Activated CD8-positive, alpha-beta memory T cell treated with anti-CD3 and anti-CD28 coated beads for 36 hours (primary cell): ENCODE results near the gene DAPK2. TPM values are rescaled to one million over a fixed set of nuclear protein-coding genes. Genes with fewer than 3 reads are reported as not detected.

Source experiments
- CTCF ChIA-PET: fragments of 350-600 bp; sonication (Branson Sonifier 250); formaldehyde crosslinking; loops from one replicate; lab custom pipeline; 2021; ENCODE audit warnings: antibody characterized with exemption; lab: Charles Lee
- POLR2A ChIA-PET: fragments of 350-600 bp; sonication (Branson Sonifier 250); formaldehyde crosslinking; loops from one replicate; lab custom pipeline; 2021; ENCODE audit warnings: antibody characterized with exemption; lab: Charles Lee
- total RNA-seq, 2 experiments: library from RNA; stranded (reverse); gene quantifications; one replicate each; pipeline ENCODE4 v1.2.3, GENCODE V29; 2021

DAPK2 gene
- total RNA-seq, 2 experiments from 2014 or later: 2.6 to 3.3 TPM

- POLR2A ChIA-PET: interaction anchor here (0.6 to 2.8 kb wide), 5 partner anchors 20 to 1098 kb away, joined by 3 to 16 read pairs (median 5); partner anchors contain the start of gene DAPK2
- CTCF ChIA-PET: interaction anchor here (0.6 to 2.3 kb wide), 10 partner anchors 20 to 629 kb away, joined by 3 to 13 read pairs (median 4); no protein-coding TSS in a partner anchor
These were observed 36.5 kb downstream of the DAPK2 start for GRCh38 chr15:64009798-64010261.

- POLR2A ChIA-PET: interaction anchor here (0.6 to 2.8 kb wide), 3 partner anchors 38 to 1099 kb away, joined by 3 to 16 read pairs (median 3); no protein-coding TSS in a partner anchor
These were observed 37.0 kb downstream of the DAPK2 start for GRCh38 chr15:64009241-64009640.

GRCh38 chr15:64008177-64008576 lies 38.1 kb downstream of the DAPK2 start:
- ChIA-PET POLR2A (interaction anchor here (2.8 kb wide), 1 partner anchor 37 kb away, joined by 16 read pairs; no protein-coding TSS in a partner anchor), CTCF (interaction anchor here (1.5 kb wide), 1 partner anchor 63 kb away, joined by 5 read pairs; no protein-coding TSS in a partner anchor)

More at GRCh38 chr15:64009241-64009640, 37.0 kb downstream of the DAPK2 start:
- CTCF ChIA-PET: interaction anchor here (0.6 to 2.3 kb wide), 9 partner anchors 22 to 629 kb away, joined by 3 to 13 read pairs (median 4); no protein-coding TSS in a partner anchor

DNA sequence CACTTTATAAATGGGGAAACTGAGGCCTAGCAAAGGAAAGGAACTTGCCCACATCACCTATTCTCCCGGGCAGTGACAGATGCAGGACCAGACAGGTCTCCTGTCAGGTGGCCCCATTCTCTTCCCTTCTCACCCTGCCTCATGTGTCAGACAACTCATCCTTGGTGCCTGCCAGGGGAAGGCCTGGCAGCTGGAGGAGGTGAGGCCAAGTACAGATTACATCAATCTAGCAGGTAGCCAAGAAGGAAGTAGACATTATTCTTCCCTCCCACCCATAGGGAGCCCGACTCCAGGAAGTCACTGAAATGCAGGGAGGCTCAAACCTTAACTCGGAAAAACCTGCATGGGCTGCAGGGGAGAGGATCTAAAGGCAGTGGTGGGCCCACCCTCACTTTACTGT lies 39.6 kb downstream of the DAPK2 start:
- POLR2A ChIA-PET: no interaction called here
- CTCF ChIA-PET: no interaction called here

GRCh38 chr15:64004587-64004986 lies 41.7 kb downstream of the DAPK2 start:
- ChIA-PET CTCF (interaction anchor here (1.1 kb wide), 1 partner anchor 42 kb away, joined by 4 read pairs; the partner anchor contains the start of gene DAPK2), POLR2A (no interaction called here)

- CTCF ChIA-PET: interaction anchor here (1.1 kb wide), 1 partner anchor 43 kb away, joined by 4 read pairs; the partner anchor contains the start of gene DAPK2
- POLR2A ChIA-PET: no interaction called here
These were observed 42.2 kb downstream of the DAPK2 start for GRCh38 chr15:64004056-64004455.

- POLR2A ChIA-PET: no interaction called here
- CTCF ChIA-PET: no interaction called here
These were observed 43.1 kb downstream of the DAPK2 start for GRCh38 chr15:64003182-64003581.

- CTCF ChIA-PET: interaction anchor here (0.9 kb wide), 1 partner anchor 56 kb away, joined by 3 read pairs; no protein-coding TSS in a partner anchor
- POLR2A ChIA-PET: interaction anchor here (0.6 kb wide), 1 partner anchor 68 kb away, joined by 6 read pairs; no protein-coding TSS in a partner anchor
These were observed 45.1 kb downstream of the DAPK2 start for GRCh38 chr15:64001148-64001547.

GRCh38 chr15:64000183-64000951 lies 45.9 kb downstream of the DAPK2 start:
- POLR2A ChIA-PET: interaction anchor here (0.6 kb wide), 1 partner anchor 67 kb away, joined by 6 read pairs; no protein-coding TSS in a partner anchor

DNA sequence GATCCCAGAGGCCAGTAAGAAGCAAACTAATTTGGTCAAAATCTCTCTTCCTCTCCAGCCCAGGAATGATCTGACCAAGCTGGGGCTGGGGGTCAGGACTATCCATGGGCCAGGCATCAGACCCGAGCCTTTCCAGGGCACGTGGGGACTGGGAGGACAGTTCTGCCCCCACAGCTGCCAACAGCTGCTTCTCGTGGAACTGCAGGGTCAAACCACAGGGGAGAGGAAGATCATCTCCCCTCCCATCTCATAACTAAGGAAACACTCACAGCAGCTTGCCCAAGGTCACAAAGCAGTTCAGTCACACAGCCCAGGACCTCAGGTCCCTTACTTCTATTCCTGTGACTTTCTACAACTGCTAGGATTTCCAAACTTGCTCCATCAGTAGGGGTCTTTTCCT lies 47.1 kb downstream of the DAPK2 start:
- CTCF ChIA-PET: interaction anchor here (0.8 kb wide), 1 partner anchor 356 kb away, joined by 3 read pairs; no protein-coding TSS in a partner anchor

More at GRCh38 chr15:64000183-64000951, 45.9 kb downstream of the DAPK2 start:
- CTCF ChIA-PET: interaction anchor here (0.8 kb wide), 1 partner anchor 357 kb away, joined by 3 read pairs; no protein-coding TSS in a partner anchor

DNA sequence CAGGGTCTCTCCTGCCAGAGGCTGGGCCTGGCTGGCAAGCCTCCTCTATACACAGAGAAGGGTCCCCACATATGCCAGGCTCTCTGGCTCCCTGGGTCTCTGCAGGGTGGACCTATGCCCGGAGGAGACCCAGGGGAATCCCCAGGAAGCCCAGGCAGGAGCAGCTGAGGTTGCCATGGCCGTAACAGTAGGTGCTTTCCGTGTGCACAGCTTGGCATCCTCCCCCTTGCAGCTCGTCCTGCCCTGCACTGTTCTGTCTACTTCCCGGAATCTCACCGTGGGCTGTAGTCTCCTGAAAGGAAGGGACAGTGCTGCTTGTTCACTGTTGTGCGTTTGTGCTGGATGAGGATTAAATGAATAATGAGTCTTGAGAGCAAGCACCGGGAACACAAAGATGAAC lies 47.8 kb downstream of the DAPK2 start:
- POLR2A ChIA-PET: no interaction called here

More for the DNA sequence above, 47.1 kb downstream of the DAPK2 start:
- POLR2A ChIA-PET: interaction anchor here (0.5 kb wide), 1 partner anchor 39 kb away, joined by 3 read pairs; no protein-coding TSS in a partner anchor

DNA sequence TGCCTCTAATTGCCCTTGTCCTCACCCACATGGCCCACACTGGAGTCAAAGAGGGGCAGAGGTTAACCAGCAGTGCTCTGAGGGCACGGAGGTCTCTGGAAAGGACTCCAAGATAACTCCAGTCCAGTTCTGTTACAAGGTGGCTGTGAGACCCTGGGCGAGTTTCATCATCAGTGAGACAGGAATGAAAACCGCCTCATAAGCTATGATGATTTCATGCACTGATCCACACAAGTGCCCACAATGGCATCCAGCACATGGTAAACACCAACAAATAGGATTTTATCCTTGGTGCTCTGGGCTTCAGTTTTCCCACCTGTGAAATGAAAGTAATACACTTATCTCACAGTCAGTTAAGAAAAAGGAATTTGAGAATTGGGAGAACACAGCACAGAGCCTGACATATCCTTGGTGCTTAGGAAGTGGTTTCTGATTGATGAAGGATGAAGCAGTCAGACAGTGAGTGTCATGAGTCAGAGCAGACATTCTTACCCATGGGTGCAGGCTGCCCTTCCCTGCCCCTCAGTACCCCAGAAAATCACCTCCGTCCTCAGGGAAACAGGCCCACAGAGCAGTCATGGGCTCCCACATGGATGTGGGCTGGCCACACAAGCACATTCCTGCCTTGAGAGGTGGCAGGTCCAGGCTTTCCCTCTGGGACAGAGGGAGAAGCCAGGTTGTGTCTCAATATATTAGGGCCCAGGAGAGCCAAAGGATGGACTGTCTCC lies 48.4 kb downstream of the DAPK2 start:
- POLR2A ChIA-PET: no interaction called here
- CTCF ChIA-PET: no interaction called here

More for the DNA sequence above, 47.8 kb downstream of the DAPK2 start:
- CTCF ChIA-PET: no interaction called here

DNA sequence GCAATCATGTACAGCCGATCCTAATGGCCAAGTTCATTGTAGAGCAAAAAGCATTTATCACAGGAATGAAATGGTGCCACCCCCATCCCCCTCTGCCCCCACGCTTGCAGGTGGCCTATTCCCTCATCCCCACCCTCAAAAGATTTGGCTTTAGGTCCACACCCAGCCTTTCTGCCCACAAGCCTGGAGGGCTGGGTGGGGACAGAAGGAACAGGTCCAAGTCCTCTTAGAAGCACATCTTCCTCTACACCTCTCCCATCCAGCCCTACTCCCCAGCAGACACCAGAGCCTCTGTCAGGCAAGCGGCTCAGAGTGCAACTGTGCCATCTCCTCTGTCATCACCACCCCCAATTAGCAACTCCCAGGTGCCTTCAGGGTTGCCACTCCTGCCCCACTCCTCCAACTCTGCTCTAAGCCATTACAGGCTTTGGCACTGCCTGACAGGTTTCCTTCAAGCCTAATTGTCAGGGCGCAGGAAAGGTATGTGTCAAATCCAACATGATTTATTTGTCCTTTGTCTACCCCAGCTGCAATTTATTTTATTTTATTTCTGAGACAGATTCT lies 49.4 kb downstream of the DAPK2 start:
- CTCF ChIA-PET: no interaction called here
- POLR2A ChIA-PET: no interaction called here

DNA sequence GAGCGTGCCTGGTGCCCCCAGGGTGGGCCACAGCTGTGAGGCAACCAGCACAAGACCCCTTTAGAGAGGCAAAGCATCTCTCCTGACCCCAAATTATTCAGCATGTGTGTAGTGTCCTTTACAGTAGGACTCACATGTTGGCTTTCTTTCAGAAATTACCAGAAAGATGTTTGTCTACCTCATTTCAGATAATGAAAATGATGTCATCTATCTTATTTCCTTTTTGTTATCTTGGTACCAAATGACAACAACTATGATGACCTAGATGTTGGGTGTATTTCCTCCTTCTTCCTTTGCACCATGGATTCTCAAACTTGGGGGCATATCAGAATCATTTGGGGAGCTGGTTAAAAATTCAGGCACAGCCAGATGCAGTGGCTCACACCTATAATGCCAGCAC lies 50.5 kb downstream of the DAPK2 start:
- CTCF ChIA-PET: no interaction called here
- POLR2A ChIA-PET: no interaction called here

DNA sequence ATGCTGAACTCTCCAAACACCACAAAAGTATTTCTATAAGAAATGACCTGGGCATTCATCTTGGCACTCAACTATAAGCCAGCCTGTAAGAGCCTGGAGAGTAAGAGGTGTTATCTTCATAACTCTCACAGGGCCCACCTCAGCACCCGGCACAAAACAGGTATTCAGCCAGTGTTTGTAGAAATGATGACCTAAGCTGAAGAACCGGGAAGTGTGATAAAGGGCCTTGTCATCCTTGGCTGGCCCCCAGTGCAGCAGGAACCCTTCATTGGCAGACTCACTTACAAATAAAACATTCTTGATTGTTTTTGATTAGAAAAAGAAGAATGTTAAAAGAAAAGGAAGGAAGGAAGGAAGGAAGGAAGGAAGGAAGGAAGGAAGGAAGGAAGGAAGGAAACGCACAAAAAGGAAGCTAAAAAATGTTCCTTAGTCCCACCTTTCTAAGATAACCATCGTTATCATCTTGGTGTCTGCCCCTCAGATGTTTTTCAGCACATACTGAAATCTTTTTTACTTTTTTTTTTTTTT lies 52.1 kb downstream of the DAPK2 start:
- CTCF ChIA-PET: interaction anchor here (0.7 kb wide), 2 partner anchors 23 to 233 kb away, joined by 3 to 4 read pairs; no protein-coding TSS in a partner anchor
- POLR2A ChIA-PET: no interaction called here

GRCh38 chr15:63992300-63992699 lies 54.0 kb downstream of the DAPK2 start:
- POLR2A ChIA-PET: no interaction called here
- CTCF ChIA-PET: interaction anchor here (0.6 to 0.8 kb wide), 2 partner anchors 37 to 56 kb away, joined by 3 to 4 read pairs; no protein-coding TSS in a partner anchor

DNA sequence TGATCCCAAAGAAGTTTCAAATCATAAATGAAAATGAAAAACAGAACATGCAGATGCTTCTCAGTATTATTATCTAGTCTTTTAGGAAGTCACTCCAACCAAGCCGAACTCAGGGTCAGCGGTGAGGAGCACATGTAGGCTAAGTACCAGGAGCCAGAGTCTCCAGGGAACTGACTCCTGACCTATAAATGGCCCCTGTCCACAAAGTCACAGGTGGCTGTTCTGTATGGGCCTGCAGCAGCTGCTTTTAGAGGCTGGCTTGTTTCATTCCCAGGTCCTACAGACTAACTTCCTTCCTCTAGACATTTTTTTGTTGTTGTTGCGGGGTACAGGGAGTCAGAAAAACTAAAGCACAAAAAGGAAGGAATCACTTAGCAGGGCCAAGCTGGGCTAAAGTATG lies 54.6 kb downstream of the DAPK2 start:
- CTCF ChIA-PET: interaction anchor here (0.8 kb wide), 1 partner anchor 38 kb away, joined by 3 read pairs; no protein-coding TSS in a partner anchor
- POLR2A ChIA-PET: no interaction called here

GRCh38 chr15:63990454-63990853 lies 55.8 kb downstream of the DAPK2 start:
- CTCF ChIA-PET: no interaction called here
- POLR2A ChIA-PET: no interaction called here
